SKM-1 (cell line): ENCODE results near the gene ISL2.

Experiments used
- DNase-seq: peaks from one replicate; lab custom pipeline; 2025; ENCODE audit not compliant: unreplicated experiment; lab: John Stamatoyannopoulos, UW

Gene ISL2

GRCh38 chr15:76368122-76368621 is 31.6 kb downstream of the ISL2 start:
- DNase-seq = no peak

- no peak for DNase-seq
Measured at GRCh38 chr15:76376029-76376428, 39.5 kb downstream of the ISL2 start.

GRCh38 chr15:76376816-76377215 is 40.2 kb downstream of the ISL2 start:
- no peak for DNase-seq

- no peak for DNase-seq
Measured at GRCh38 chr15:76377217-76377616, 40.6 kb downstream of the ISL2 start.

- DNase-seq = no peak
Measured at GRCh38 chr15:76377751-76378150, 41.2 kb downstream of the ISL2 start.

GRCh38 chr15:76378691-76379090 is 42.1 kb downstream of the ISL2 start:
- no peak for DNase-seq

- no peak for DNase-seq
Measured at GRCh38 chr15:76380249-76380648, 43.7 kb downstream of the ISL2 start.

GRCh38 chr15:76381366-76381765 is 44.8 kb downstream of the ISL2 start:
- no peak for DNase-seq

GRCh38 chr15:76382987-76383728 is 46.6 kb downstream of the ISL2 start:
- DNase-seq = no peak

GRCh38 chr15:76384409-76384808 is 47.8 kb downstream of the ISL2 start:
- no peak for DNase-seq

- DNase-seq = no peak
Measured at GRCh38 chr15:76386178-76386577, 49.6 kb downstream of the ISL2 start.

GRCh38 chr15:76386926-76387325 is 50.4 kb downstream of the ISL2 start:
- no peak for DNase-seq

- DNase-seq = no peak
Measured at GRCh38 chr15:76390571-76390970, 54.0 kb downstream of the ISL2 start.

- DNase-seq = no peak
Measured at GRCh38 chr15:76391309-76391708, 54.7 kb downstream of the ISL2 start.

- no peak for DNase-seq
Measured at GRCh38 chr15:76391847-76392246, 55.3 kb downstream of the ISL2 start.
